ENCODE measurements around the gene EML6. TPM values are rescaled to one million over a fixed set of nuclear protein-coding genes. Genes with fewer than 3 reads are reported as not detected.

Gene EML6
- polyA plus RNA-seq, 1 of the 3 experiments (the other 2 are of a cell fraction): 1.1 TPM

- peaks cover 73% of the 10 kb centered on the region for H3F3A ChIP-seq (replicated peaks; ENCODE audit: insufficient read depth)
- no peak overlapping the region for H3K9ac ChIP-seq
- H2AFZ ChIP-seq (ENCODE audit: low read depth): no peak overlapping the region
- CTCF ChIA-PET: interaction anchor here (0.7 to 1.6 kb wide), 4 partner anchors 11 to 164 kb away, joined by 3 to 9 read pairs (median 4); no protein-coding TSS in a partner anchor
- peak overlapping the region in 1 of 2 experiments; percentile 14; a peak in 1 of 4 replicates for H3K27ac ChIP-seq (ENCODE audit: low read depth in 2 of 2, low read length in 1 of 2)
- no peak for DNase-seq
- peaks cover 100% of the 10 kb centered on the region for H3K79me2 ChIP-seq (ENCODE audit: insufficient read depth)
- TF ChIP-seq TCF12 (IDR thresholded peaks at IDR 0.05) (no peak), NFIC (IDR thresholded peaks at IDR 0.05; ENCODE audit: borderline replicate concordance) (no peak), IRF3 (IDR thresholded peaks at IDR 0.05; ENCODE audit: low read depth, low read length) (no peak), RXRA (IDR thresholded peaks at IDR 0.05; ENCODE audit: borderline replicate concordance, low read depth) (no peak), ZBTB33 (IDR thresholded peaks at IDR 0.05; ENCODE audit: borderline replicate concordance, low read depth) (no peak), RAD21 (IDR thresholded peaks at IDR 0.05; ENCODE audit: low read length) (no peak), MXI1 (IDR thresholded peaks at IDR 0.05; ENCODE audit: low read depth, low read length) (no peak), USF2 (IDR thresholded peaks at IDR 0.05; ENCODE audit: borderline replicate concordance, low read depth, low read length) (no peak), GATA2 (CRISPR knock-in tag; IDR thresholded peaks at IDR 0.05) (no peak), REST (IDR thresholded peaks at IDR 0.05; ENCODE audit: low read depth, low read length) (no peak)
- WGBS (ENCODE audit: low lambda C conversion rate): 91% methylated on average over 10 of the region's 10 CpGs
- POLR2A ChIA-PET: no interaction called here
- no peaks in the 10 kb centered on the region for H3K9me3 ChIP-seq
- H3K4me2 ChIP-seq: no peak overlapping the region
- no peak overlapping the region for H3K4me3 ChIP-seq (ENCODE audit: low read depth in 2 of 2, low read length in 1 of 2)
- peaks cover 100% of the 10 kb centered on the region for H4K20me1 ChIP-seq (ENCODE audit: insufficient read depth)
- H3K4me1 ChIP-seq (ENCODE audit: control insufficient read depth in 1 of 2, insufficient read depth in 2 of 2, low read depth in 1 of 2, low read length in 1 of 2): peaks cover 33 to 73% of the 10 kb centered on the region in 2 experiments
- no peaks in the 10 kb centered on the region for H3K27me3 ChIP-seq (ENCODE audit: insufficient read depth)
- H3K9me2 ChIP-seq: no peaks in the 10 kb centered on the region
- H3K36me3 ChIP-seq (replicated peaks in 1 of 2; ENCODE audit: control insufficient read depth in 1 of 2, insufficient read depth in 2 of 2, low read length in 1 of 2): peaks cover 2 to 9% of the 10 kb centered on the region in 2 experiments
These were observed 280.5 kb downstream of the EML6 start for GRCh38 chr2:55003706-55004639.

All from SK-N-SH (cell line).